ENCODE results near the gene TMEM232. TPM values are rescaled to one million over a fixed set of nuclear protein-coding genes. Genes with fewer than 3 reads are reported as not detected.

The TMEM232 gene
- polyA plus RNA-seq, 1 donor (not counting 4 experiments of a cell fraction or from before 2014, with no cell fraction given): 1.00 TPM

GRCh38 chr5:110631236-110631635 lies 95.2 kb downstream of the TMEM232 start:
- TF ChIP-seq CTCF (optimal IDR thresholded peaks at IDR 0.05 in 1 of 3, IDR thresholded peaks at IDR 0.05 in 1 of 3, conservative IDR thresholded peaks at IDR 0.05 in 1 of 3; ENCODE audit: extremely low read depth in 1 of 3, insufficient read depth in 2 of 3, low read length in 3 of 3) (no peak), EZH2 (IDR thresholded peaks at IDR 0.05; ENCODE audit: low read length) (no peak)
- H3K36me3 ChIP-seq (ENCODE audit: control insufficient read depth in 2 of 2, extremely low read depth in 1 of 2, insufficient read depth in 2 of 2, low read length in 2 of 2): no peaks in the 10 kb centered on the region
- dilution Hi-C loops (cut with MboI; ENCODE audit: extremely low pct_ligation_motif_present, low sequenced_read_pairs): no loop called here
- H3K27ac ChIP-seq (ENCODE audit: control insufficient read depth, insufficient read depth, low read length): no peak overlapping the region
- FAIRE-seq (no peak), DNase-seq (ENCODE audit: low read depth, low spot score) (no peak)
- no peak overlapping the region for H3K4me3 ChIP-seq (ENCODE audit: control insufficient read depth in 2 of 3, extremely low read depth in 1 of 3, insufficient read depth in 2 of 3, low read depth in 1 of 3, low read length in 3 of 3)
- no peaks in the 10 kb centered on the region for H3K9me3 ChIP-seq (ENCODE audit: control insufficient read depth, low read depth, low read length)
- H2AFZ ChIP-seq (ENCODE audit: control insufficient read depth, low read length): no peak overlapping the region
- H3K27me3 ChIP-seq (ENCODE audit: control insufficient read depth, extremely low read depth, insufficient read depth, low read length): no peaks in the 10 kb centered on the region
- H4K20me1 ChIP-seq (ENCODE audit: control insufficient read depth, extremely low read depth, insufficient read depth, low read length): no peaks in the 10 kb centered on the region
- no peak overlapping the region for H3K9ac ChIP-seq (ENCODE audit: control insufficient read depth, extremely low read depth, insufficient read depth, low read length)
- H3K9me1 ChIP-seq (ENCODE audit: control insufficient read depth, extremely low read depth, insufficient read depth, low read length): no peaks in the 10 kb centered on the region
- no peaks in the 10 kb centered on the region for H3K4me1 ChIP-seq (ENCODE audit: control insufficient read depth, extremely low read depth, insufficient read depth, low read length)
- H3K4me2 ChIP-seq (ENCODE audit: control insufficient read depth, extremely low read depth, insufficient read depth, low read depth, low read length): no peak overlapping the region
- no peaks in the 10 kb centered on the region for H3K79me2 ChIP-seq (ENCODE audit: control insufficient read depth, insufficient read depth, low read length)

DNA sequence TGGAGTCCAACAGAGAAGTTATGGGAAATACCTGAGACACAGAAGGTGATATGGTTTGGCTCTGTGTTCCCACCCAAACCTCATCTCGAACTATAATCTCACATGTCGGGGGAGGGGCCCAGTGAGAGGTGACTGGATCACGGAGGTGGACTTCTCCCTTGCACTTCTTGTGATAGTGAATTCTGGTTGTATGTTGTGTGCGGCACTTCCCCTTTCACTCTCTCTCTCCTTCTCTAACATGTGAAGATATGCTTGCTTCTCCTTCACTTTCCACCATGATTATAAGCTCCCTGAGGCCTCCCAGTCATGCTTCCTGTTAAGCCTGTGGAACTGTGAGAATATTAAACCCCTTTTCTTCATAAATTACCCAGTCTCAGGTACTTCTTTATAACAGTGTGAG lies 96.1 kb downstream of the TMEM232 start:
- TF ChIP-seq EZH2 (IDR thresholded peaks at IDR 0.05; ENCODE audit: low read length): no peak
- no peak for TF ChIP-seq CTCF (optimal IDR thresholded peaks at IDR 0.05 in 1 of 3, IDR thresholded peaks at IDR 0.05 in 1 of 3, conservative IDR thresholded peaks at IDR 0.05 in 1 of 3; ENCODE audit: extremely low read depth in 1 of 3, insufficient read depth in 2 of 3, low read length in 3 of 3)
- Histone ChIP-seq H3K36me3 (ENCODE audit: control insufficient read depth in 2 of 2, extremely low read depth in 1 of 2, insufficient read depth in 2 of 2, low read length in 2 of 2) (no peaks in the 10 kb centered on the region), H4K20me1 (ENCODE audit: control insufficient read depth, extremely low read depth, insufficient read depth, low read length) (no peaks in the 10 kb centered on the region), H3K4me3 (ENCODE audit: control insufficient read depth in 2 of 3, extremely low read depth in 1 of 3, insufficient read depth in 2 of 3, low read depth in 1 of 3, low read length in 3 of 3) (no peak overlapping the region), H3K9ac (ENCODE audit: control insufficient read depth, extremely low read depth, insufficient read depth, low read length) (no peak overlapping the region), H3K9me1 (ENCODE audit: control insufficient read depth, extremely low read depth, insufficient read depth, low read length) (no peaks in the 10 kb centered on the region), H3K27ac (ENCODE audit: control insufficient read depth, insufficient read depth, low read length) (no peak overlapping the region), H3K4me2 (ENCODE audit: control insufficient read depth, extremely low read depth, insufficient read depth, low read depth, low read length) (no peak overlapping the region), H3K4me1 (ENCODE audit: control insufficient read depth, extremely low read depth, insufficient read depth, low read length) (no peaks in the 10 kb centered on the region), H3K9me3 (ENCODE audit: control insufficient read depth, low read depth, low read length) (no peaks in the 10 kb centered on the region), H2AFZ (ENCODE audit: control insufficient read depth, low read length) (no peak overlapping the region), H3K27me3 (ENCODE audit: control insufficient read depth, extremely low read depth, insufficient read depth, low read length) (no peaks in the 10 kb centered on the region), H3K79me2 (ENCODE audit: control insufficient read depth, insufficient read depth, low read length) (no peaks in the 10 kb centered on the region)
- DNase-seq (ENCODE audit: low read depth, low spot score): no peak
- no peak for FAIRE-seq
- dilution Hi-C loops (cut with MboI; ENCODE audit: extremely low pct_ligation_motif_present, low sequenced_read_pairs): no loop called here

Data from keratinocyte (primary cell).